Activated naive CD4-positive, alpha-beta T cell treated with Interleukin-2 at 50 U/mL for 16 hours (primary cell): ENCODE data around the gene PLEKHM1.
"Not testable (repeated sequence)": the region's sequence is repeated elsewhere in the genome, so short reads cannot be mapped to it uniquely, and the experiment has no call there.

Source experiments
- DNase-seq: peaks from one replicate; pipeline ENCODE4 v3.0.0-alpha.2; 2020

PLEKHM1 gene

DNA sequence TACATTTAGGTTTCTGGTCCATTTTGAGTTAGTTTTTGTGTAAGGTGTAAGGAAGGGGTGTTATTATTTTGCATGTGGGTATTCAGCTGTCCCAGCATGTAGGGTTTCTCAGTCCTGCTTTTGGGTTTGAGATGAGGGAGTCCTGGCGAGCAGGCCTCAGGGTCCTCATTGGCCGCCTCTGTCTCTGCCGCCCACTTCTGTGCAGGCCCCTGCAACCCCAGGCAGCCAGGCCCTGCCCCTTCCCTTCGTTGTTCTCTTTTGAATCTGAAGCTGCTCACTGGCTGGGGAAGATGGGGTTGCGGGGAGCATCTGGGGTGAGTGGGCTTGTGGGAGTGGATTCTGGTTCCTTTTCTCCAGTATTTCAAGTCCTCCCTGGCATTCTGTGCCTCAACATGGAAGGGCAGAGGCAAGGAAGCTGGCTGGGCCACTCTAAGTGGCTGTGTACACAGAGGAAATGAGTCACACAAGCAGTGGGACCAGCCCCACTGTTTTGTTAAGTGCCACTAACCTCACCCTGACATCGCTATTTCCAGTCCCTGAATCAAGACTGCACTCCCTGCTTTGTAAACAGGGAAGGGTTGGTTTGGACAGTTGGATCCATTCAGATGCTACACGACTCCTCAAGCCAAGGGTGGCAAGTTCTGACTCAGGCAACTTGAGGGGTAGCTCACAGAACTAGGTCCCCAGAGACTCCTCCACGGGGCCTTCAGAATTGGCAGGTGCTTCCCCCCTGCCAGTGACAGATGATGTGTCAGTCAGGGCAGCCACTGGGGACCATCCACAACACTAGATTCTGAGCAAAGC is 28.8 kb downstream of the PLEKHM1 start:
- DNase-seq: peak; percentile 15

DNA sequence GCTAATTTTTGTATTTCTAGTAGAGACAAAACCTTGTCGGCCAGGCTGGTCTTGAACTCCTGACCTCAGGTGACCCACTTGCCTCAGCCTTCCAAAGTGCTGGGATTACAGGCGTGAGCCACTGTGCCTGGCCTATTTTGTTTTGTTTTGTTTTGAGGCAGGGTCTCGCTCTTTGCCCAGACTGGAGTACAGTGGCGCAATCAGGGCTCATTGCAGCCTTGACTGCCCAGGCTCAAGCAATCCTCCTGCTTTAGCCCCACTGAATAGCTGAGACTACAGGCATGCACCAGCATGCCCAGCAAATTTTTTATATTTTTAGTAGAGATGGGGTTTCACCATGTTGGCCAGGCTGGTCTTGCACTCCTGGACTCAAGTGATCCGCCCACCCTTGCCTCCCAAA is 30.1 kb downstream of the PLEKHM1 start:
- DNase-seq: not testable (repeated sequence)

DNA sequence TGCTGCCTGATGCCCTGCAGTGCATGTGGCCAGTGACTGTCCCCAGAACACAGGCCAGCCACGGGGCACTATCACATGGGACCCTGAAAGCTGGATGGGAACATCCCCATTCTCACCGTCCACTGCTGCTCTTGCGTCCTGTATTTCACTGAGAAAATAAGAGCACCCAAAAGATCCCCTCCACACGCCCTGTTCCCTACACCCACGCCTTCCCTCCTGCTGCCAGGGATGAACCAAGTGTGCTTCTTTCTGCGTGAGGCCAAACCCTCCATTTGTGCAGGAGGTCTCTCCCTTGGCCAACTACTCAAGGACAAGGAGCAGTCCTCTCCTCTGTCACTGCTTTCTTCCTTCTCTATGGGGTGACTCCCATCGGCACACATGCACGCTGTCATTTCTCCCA is 36.2 kb downstream of the PLEKHM1 start:
- not testable (repeated sequence) for DNase-seq

DNA sequence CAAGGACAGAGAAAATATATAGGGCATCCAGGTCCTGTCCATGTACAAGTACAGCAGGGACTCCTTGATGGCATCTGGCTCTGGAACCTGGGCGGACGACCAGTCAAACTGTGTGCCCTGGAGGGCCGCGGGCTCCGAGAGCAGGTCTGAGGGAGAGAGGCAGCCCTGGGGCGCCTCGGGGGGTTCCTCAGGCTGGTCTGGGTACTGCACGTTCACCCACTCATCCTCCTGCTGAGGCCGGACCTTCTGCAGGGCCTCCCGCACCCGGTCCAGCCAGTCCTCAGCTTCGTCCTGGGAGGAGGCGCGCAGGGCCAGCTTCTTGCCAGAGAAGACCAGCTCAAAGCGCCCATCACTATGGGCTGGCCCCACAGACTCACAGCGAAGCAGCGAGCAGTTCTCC is 36.8 kb downstream of the PLEKHM1 start:
- DNase-seq: not testable (repeated sequence)

DNA sequence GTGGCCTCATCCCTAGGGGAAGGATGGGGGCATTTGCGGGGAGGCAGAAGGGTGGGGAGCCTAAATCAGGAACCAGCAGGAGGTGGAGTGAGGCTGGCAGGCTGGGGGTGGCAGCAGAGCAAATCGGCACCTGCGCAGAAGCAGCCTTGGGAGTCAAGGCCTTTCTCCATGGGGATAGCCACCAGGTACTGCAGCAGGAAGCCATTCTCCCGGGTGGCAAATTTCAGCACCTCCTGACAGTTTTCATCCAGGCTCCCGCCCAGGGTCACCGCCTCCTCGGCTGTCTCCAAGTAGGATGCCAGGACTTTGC is 37.3 kb downstream of the PLEKHM1 start:
- DNase-seq: not testable (repeated sequence)

DNA sequence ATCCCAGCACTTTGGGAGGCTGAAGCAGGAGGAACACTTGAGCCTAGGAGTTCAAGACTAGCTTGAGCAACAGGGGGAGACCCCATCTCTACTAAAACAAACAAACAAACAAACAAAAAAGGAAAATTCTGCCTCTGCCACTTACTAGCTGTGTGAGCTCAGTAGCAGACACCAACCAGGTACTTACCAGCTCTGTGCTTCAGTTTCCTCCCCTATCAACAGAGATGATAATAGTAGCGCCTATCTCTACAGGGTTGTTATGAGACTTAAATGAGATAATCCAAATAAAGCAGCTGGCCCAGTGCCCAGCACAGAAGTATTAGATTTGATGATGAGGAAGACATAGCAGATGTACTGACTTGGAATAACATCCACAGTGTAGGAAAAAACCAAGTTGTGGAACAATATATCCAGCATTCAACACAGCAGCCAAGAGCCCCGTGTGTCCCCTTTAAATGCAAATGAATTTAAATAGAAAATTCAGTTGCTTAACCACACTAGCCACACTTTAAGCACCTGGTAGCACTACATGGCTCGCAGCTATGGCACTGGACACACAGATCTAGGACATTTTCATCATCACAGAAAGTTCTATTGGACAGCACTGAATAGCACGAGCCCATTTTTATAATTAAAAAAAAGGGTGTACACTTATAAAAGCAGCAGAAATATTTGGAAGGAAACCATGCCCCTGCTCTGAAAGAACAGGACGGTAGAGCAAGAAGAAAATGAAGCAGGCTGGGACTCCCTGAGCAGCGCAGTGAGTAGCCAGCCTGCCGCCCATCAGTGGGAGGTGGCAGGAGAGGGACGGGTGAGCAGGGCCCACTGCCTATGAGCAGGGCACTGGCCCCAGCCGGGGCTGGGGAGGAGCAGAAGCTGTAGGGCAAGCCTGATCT is 37.9 kb downstream of the PLEKHM1 start:
- not testable (repeated sequence) for DNase-seq

DNA sequence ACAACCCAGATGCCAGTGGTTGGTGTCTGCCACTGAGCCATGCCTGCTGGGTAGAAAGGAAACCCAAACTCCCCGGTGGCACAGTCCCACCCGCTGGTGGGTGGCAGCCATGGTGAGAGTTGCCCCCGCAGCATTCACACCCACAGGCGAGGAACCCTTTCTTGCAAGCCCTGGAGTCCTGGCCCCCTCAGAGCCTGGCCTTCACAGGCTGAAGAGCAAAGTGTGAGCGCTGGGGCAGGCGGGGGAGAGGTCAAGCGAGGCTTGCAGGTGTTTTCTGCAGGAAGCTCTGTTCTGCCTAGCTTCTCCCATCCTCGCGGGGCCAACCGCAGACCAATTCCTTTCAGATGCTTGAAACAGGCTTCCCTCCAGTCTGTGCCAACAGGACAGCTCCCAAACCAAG is 38.9 kb downstream of the PLEKHM1 start:
- DNase-seq: not testable (repeated sequence)

DNA sequence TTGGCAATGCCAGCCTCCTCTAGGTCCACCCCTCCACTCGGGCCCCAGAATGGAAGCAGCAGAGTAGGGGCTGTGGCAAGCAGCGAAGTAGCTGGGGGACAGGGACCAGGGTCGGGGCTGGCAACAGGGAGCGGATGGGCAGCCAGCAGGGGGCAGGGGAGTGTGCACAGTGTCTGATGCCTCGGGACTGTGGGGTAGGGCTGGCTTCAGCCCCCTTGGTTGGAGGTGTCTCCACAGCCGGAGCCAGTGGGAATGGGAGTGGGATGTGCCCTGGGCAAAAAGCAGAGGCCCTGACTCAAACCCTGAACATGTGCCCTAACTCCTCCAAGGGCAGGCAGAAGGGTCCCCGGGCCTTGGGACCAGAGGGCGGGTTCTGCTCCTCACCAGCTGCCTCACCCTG is 39.4 kb downstream of the PLEKHM1 start:
- no peak for DNase-seq

DNA sequence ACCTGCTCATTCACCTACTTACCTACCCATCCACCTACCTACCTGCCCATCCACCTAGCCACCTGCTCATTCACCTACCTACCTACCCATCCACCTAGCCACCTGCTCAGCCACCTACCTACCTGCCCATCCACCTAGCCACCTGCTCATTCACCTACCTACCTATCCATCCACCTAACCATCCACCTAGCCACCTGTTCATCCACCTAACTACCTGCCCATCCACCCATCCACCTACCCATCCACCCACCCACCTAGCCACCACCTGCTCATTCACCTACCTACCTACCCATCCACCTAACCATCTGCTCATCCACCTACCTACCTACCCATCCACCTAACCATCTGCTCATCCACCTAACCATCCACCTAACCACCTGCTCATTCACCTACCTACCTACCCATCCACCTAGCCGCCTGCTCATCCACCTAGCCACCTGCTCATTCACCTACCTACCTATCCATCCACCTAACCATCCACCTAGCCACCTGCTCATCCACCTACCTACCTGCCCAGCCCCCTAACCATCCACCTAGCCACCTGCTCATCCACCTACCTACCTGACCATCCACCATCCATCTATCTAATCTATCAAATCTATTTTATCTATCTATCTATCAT is 40.7 kb downstream of the PLEKHM1 start:
- DNase-seq: not testable (repeated sequence)

DNA sequence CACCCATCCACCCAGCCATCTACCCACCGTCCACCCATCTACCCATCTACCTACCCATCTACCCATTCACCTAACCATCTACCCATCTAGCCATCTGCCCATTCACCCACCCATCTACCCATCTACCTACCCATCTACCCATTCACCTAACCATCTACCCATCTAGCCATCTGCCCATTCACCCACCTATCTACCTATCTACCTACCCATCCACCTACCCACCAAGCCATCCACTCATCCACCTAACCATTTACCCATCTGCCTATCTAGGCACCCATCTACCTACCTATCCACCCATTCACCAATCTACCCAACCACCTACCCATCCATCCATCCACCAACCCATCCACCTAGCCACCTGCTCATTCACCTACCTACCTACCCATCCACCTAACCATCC is 41.3 kb downstream of the PLEKHM1 start:
- DNase-seq: not testable (repeated sequence)

DNA sequence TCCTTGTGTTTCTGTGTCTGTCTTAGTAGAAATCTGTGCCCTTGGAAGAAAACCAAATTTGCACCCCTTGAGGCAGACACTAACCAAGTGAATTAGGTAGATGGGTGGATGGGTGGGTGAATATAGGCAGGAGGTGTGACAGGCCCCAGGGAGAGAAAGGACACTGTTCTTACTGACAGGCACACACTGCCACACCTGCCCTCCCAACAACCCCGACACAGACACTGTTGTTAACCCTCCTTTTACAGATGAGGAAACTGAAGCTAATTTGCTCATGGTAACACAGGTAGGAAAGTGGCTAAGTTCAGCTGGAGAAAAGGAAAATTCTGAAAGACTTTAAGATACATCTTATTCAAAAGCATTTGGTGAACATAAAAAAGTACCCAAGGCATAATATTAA is 42.0 kb downstream of the PLEKHM1 start:
- DNase-seq: not testable (repeated sequence)

DNA sequence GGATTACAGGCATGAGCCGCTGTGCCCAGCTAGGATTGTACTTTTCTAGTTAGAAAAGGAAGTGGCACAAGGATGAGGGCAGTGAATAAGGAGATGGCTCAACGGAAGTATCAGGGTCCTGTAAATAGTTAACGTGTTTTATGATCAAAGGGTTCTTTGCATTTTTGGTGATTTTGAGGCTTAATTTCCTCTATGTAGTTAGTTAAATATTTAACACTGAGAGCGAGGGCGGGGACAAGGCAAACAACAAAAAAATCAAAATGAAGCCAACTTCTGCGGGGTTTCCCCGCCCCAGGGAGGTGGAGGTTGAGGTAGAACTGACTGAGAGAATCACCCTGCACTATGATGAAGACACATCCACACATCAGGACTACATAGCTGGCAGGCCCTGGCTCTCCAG is 42.5 kb downstream of the PLEKHM1 start:
- not testable (repeated sequence) for DNase-seq

DNA sequence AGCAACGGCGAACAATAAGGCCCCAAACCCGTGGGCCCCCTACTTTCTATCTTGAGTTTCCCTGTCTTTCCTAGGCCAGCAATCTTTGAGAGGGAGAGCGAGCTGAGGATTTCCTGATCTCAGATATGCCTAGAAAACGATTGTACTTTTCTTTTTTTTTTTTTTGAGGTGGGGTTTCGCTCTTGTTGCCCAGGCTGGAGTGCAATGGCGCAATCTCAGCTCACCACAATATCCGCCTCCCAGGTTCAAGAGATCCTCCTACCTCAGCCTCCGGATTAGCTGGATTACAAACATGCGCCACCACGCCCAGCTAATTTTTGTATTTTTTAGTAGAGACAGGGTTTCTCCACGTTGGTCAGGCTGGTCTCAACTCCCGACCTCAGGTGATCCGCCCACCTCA is 42.9 kb downstream of the PLEKHM1 start:
- DNase-seq: not testable (repeated sequence)

DNA sequence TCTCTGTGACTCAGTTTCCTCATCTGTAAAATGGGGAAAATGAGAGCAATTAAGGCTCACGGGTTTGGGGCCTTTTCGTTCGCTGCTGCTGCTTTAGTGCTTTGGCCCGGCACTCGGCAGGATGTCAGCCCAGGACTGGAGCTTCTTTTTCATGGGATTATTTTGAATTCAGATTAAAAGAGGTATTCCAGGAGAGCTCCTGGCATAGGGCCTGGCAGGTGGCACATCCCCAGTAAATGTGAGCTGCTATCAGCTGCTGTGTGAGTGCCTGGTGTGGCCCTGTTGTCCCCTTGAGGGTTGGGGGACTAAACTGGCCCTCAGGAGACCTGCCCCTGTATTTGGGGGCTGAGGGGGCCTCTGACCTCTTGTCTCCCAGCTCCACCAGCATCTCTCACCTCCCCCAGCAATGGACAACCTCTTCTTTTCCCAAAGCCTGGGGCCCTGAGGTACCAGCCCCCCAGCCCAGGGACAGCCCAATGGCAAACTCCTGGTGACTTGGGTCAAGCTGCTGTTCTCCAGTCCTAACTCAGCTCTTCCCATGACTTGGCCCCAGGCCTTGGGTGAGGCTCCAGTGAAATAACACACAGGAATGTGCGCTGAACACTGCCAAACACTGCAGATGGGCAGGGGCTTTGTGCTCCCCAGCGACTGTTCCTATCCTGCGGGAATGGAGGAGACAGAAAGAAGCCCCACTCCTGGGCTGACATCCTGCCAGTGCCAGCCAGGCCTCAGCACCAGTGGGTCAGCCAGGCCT is 43.5 kb downstream of the PLEKHM1 start:
- DNase-seq: not testable (repeated sequence)

DNA sequence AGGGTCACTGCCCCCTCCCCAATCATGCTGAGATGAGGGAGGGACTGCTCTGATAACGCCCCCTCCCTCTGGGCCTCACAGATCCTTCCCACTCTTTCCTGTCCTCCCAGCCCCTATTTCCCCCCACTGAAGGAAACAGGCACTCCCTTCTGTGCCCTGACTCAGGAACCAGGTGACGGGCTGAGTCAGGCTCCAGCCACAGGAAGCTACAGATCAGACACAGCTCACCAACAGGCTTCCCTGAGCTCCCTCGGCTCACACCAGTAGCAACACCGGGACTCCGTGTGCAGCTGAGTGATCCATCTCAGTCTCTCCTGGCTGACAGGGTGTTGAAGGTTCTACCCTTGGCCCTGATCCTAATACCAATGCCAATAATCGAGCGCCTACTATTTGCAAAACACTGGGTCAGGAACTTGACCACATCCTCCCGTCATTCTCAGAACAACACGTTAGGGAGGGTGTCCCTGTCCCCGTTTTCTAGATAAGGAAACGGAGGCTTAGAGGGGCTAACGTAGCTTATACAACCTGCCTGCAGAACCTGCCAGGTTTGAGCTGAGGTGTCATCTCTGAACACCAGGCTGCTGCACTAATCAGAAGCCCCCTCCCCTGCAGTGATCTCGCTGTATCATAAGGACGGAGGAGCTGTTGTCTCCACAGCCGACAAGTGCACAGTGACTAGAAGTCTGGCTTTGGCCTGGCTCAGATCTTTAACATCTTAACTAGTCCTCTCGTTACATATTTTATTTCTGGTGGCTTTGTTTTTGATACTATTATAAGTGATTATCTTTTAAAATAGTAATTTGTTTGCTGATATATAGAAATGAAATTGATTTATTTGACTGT is 44.4 kb downstream of the PLEKHM1 start:
- DNase-seq: peak; percentile 56

DNA sequence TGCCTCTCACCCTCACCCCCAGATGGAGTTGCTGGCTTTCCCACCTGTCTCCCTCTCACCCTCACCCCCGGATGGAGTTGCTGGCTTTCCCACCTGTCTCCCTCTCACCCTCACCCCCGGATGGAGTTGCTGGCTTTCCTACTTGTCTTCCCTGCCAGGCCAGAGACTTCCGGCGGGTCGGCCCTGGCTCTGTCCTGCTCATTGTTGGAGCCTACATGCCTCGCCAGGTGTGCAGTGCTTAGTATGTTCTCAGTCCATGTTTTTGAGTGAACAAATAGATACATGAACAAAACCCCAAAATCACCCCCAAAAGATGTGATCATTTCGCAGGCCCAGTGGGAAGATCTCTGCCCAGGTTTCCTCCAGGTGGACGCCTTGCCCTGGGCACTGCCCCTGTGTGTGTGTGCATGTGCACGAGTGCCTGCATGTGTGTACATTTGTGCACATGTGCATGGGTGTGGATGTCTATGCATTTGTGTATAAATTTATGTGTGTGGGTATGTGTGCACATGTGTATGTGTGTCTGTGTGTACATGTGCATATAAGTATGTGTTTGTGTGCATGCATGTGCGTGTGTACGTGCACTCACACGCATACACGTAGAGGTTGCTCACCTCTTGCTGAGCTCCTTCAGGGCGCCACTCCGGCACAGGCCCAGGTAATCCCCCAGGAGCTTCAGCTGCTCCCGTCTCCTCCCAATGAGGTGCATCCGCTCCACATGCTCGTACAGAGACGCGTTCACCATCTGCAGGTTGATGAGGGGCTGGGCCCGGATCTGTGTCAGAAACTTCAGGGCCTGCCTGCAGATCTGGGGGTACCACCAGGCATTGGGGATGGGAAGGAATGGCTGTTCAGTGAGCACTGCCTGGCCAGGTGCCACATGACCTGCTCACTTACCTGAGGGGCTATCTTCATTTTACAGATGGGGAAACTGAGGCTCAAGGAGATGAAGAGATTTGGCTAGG is 45.4 kb downstream of the PLEKHM1 start:
- not testable (repeated sequence) for DNase-seq

DNA sequence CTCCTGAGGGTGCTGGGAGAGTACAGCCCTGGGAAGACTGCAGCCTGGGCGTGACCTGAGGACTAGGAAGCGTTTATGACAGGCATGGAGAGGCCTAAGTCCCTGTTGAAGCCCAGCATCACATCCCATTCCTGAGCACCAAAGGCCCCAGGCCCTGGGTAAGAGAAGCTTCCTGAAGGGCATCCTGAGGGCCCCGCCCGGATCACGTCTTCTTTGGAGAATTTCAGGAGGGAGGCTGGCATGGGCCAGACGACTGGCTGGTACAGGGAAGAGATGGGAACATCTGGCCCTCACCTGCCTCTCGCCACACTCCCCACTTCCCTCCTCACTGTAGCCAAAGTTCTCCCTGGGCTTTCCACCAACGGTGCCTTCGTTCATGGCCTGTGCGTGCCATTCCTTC is 46.2 kb downstream of the PLEKHM1 start:
- DNase-seq: not testable (repeated sequence)

DNA sequence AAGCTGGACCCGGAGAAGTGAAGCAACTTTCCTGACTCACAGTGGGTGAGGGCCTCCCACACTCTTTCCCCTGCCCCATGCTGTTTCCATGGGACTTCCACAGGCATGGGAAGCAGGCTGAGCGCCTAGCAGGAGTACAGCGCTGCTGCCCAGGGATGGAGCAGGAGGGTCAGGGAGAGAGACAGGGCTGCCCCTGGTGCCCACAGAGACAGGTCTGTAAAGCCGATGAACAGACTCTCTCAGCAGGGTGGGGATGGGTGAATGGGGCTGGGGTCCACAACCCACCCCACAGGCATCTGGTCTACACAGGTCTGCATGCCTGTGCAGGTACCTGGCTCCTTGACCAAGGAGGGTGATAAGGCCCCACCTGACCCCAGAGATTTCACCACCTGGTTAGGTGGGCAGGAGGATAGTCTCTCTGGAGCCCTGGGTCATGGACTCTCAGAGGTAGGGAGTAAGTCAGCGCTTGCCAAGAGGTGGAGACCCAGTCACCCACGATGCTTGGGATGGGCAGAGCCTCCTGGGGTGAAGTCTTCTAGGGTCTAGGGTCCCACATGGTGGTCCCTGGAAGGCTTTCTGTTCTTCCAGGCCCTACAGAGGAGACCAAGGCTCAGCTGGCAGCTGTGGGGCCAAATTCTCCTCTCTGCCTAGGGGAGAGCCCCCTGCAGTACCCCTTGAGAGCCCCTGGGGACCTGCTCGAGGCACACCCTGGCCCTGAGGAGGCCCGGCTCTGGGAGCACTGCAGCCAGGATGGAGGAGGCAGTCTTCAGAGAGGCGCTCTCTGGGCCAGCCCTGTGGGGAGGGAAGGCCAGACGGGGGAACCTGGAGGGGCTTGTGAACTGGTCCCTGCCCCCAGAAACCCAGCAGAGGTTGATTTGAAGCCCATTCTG is 46.9 kb downstream of the PLEKHM1 start:
- DNase-seq: not testable (repeated sequence)

DNA sequence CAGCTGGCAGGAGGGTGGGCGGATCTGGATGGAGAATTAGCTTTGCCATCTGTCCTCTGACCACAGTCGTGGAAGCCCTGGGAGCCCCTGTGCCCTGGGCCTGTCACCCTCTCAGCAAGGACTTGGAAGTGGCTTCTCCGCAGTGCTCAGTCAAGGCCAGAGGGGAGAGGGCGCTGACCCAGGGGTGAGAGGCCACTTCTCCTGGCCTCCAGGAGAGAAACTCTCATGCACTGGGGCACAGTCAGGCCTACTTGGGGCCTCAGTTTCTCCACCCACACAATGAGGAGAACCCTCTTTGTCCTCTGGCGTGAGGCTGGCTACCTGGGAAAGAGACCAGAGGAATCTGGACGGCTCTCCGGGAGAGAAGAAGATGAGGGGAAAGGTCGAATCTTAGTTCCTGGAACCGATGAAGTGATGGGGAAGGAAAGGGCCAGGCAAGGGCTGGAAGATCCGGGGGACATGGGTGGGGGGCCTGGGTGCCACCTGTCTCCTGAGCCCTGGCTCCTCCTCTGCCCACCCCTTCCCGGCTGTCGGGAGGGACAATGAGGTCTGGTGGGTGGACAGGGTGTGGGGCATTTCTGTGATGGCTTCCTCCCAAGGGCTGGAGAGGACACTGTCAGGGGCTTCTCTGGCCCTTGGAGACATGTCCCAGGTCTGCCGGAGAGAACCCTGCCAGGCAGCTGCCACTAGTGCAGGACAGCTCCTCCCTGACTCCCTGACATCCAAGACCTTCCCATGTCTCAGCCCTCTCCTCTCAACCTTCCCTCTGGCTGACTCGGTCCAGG is 48.8 kb downstream of the PLEKHM1 start:
- no peak for DNase-seq
